K562 (cell line): ENCODE measurements around the gene STOX1. TPM values are rescaled to one million over a fixed set of nuclear protein-coding genes. Genes with fewer than 3 reads are reported as not detected.

Experiments
- ATF4 ChIP-seq: fragments of 450-650 bp; formaldehyde crosslinking; IDR thresholded peaks from 2 replicates; pipeline ENCODE4 v1.4.0; 2022; ENCODE audit warnings: mild to moderate bottlenecking, moderate library complexity
- BACH1 ChIP-seq: fragments of 200-800 bp; sonication (Bioruptor generic); IDR thresholded peaks from 2 replicates; pipeline ENCODE4 v1.6.1; 2016; ENCODE audit warnings: missing genetic modification characterization, missing compliant biosample characterization
- HOMEZ ChIP-seq: fragments of 250-450 bp; sonication (Bioruptor Pico); IDR thresholded peaks from 2 replicates; pipeline ENCODE4 v1.4.0; 2020; ENCODE audit warnings: mild to moderate bottlenecking, moderate library complexity
- NELFE ChIP-seq: IDR thresholded peaks from 2 replicates; pipeline ENCODE4 v1.6.1; 2011; ENCODE audit warnings: mild to moderate bottlenecking; ENCODE audit not compliant: insufficient read depth, insufficient read length
- NFE2 ChIP-seq: IDR thresholded peaks from 2 replicates; pipeline ENCODE4 v1.6.1; 2014; ENCODE audit warnings: antibody characterized with exemption, low read depth
- PBX2 ChIP-seq, 2 experiments: IDR thresholded peaks in 1 of 2; conservative IDR thresholded peaks in 1 of 2; 2 replicates each; pipeline ENCODE4 v1.6.1; 2016; ENCODE audit warnings: low read depth in 2 of 2, mild to moderate bottlenecking in 1 of 2, missing compliant biosample characterization in 1 of 2, missing genetic modification characterization in 1 of 2, moderate library complexity in 1 of 2
- SRF ChIP-seq, 2 experiments: fragments of 250-450, 450-650 bp in 1 of 2; sonication (Bioruptor Pico) in 1 of 2; sonication (generic) in 1 of 2; formaldehyde crosslinking; IDR thresholded peaks; 2 replicates each; pipeline versions ENCODE4 v1.5.0 to v1.5.1; 2020 to 2022; ENCODE audit warnings: mild to moderate bottlenecking in 1 of 2, missing genetic modification reagents in 1 of 2
- TARDBP ChIP-seq: fragments of 450-650 bp; IDR thresholded peaks from 2 replicates; pipeline ENCODE4 v1.6.1; 2016
- TBP ChIP-seq: optimal IDR thresholded peaks from 2 replicates; pipeline ENCODE3; 2011; ENCODE audit warnings: low read depth, low read length, improper control_type of control experiment
- UBTF ChIP-seq, 2 experiments: IDR thresholded peaks; 2 replicates each; pipeline ENCODE4 v1.6.1; 2012; ENCODE audit warnings: improper control_type of control experiment in 2 of 2, low read depth in 2 of 2, low read length in 2 of 2, borderline replicate concordance in 1 of 2
- ZBTB11 ChIP-seq, 3 experiments: fragments of 200-800 bp in 1 of 3; fragments of 250-450 bp in 1 of 3; fragments of 450-650 bp in 1 of 3; sonication (Bioruptor Pico) in 1 of 3; sonication (Bioruptor generic) in 1 of 3; formaldehyde crosslinking in 1 of 3; IDR thresholded peaks; 2 replicates each; pipeline versions ENCODE4 v1.6.1 to v1.8.0; 2016 to 2022; ENCODE audit warnings: mild to moderate bottlenecking in 2 of 3, missing genetic modification characterization in 2 of 3, missing compliant biosample characterization in 1 of 3, moderate library complexity in 1 of 3
- ZNF239 ChIP-seq: fragments of 250-450 bp; sonication (Bioruptor Pico); IDR thresholded peaks from 2 replicates; pipeline ENCODE4 v1.4.0; 2020; ENCODE audit warnings: mild to moderate bottlenecking
- ZNF766 ChIP-seq: fragments of 200-800 bp; sonication (Bioruptor generic); conservative IDR thresholded peaks from 2 replicates; pipeline ENCODE4 v1.6.1; 2016; ENCODE audit warnings: missing genetic modification characterization, missing compliant biosample characterization
- polyA plus RNA-seq, 8 experiments: library from polyadenylated mRNA; depleted of rRNA in 4 of 8; stranded (reverse) in 5 of 8; unstranded in 3 of 8; fragments of >200 nt; fragmentation: Nextera tagmentation in 2 of 8; fragmentation: Illumina TruSeq in 1 of 8; extraction: Ambion mirVana in 2 of 8; extraction: Trizol in 1 of 8; gene quantifications; 2 replicates each; pipeline versions ENCODE4 v1.2.1 to v1.2.3, GENCODE V29; 2011 to 2014; ENCODE audit warnings: inconsistent platforms in 1 of 8, missing spikeins in 1 of 8
- total RNA-seq, 7 experiments: library from RNA; depleted of rRNA in 6 of 7; stranded (reverse); fragments of >200 nt in 6 of 7; fragmentation: Illumina TruSeq in 2 of 7; extraction: Trizol in 2 of 7; gene quantifications; 2 replicates each; pipeline versions ENCODE4 v1.2.1 to v1.2.3, GENCODE V29; 2011 to 2021; ENCODE audit warnings: low replicate concordance in 1 of 7

Gene STOX1
- total and polyA plus RNA-seq, 9 of the 15 experiments (the other 6 are each of a cell fraction or from before 2014, with no cell fraction given), result 0.09 to 0.87 (median 0.29) TPM

GRCh38 chr10:68811314-68812009 is 15.9 kb upstream of the STOX1 start (continued):
- TF ChIP-seq ATF4 (CRISPR knock-in tag) (no peak), ZNF766 (peak; percentile 60; the same call in 1 of the 2 replicates), BACH1 (no peak), SRF (CRISPR knock-in tag; IDR thresholded peaks at IDR 0.05) (peak; percentile 89 to 97; a peak in 3 of 4 replicates), ZNF239 (CRISPR knock-in tag) (peak; percentile 95), ZBTB11 (CRISPR knock-in tag; IDR thresholded peaks at IDR 0.05) (0 out of 6 replicates have a peak, but pooled peaks of 1 of the 3 experiments have one; percentile 35), NELFE (no peak), NFE2 (no peak), TBP (no peak), UBTF (IDR thresholded peaks at IDR 0.05; ENCODE audit: borderline replicate concordance in 1 of 2, low read depth in 2 of 2, low read length in 2 of 2) (no peak), PBX2 (CRISPR knock-in tag; IDR thresholded peaks at IDR 0.05; ENCODE audit: low read depth) (no peak), PBX2 (tag; conservative IDR thresholded peaks at IDR 0.05; ENCODE audit: low read depth) (0 out of 2 replicates have a peak, but pooled peaks have one; percentile 11), HOMEZ (no peak), TARDBP (no peak)
